ENCODE data around the gene MEAK7.
A peak's percentile ranks its signal among the peaks of the same experiment; 100 is the strongest.

MEAK7 gene

DNA sequence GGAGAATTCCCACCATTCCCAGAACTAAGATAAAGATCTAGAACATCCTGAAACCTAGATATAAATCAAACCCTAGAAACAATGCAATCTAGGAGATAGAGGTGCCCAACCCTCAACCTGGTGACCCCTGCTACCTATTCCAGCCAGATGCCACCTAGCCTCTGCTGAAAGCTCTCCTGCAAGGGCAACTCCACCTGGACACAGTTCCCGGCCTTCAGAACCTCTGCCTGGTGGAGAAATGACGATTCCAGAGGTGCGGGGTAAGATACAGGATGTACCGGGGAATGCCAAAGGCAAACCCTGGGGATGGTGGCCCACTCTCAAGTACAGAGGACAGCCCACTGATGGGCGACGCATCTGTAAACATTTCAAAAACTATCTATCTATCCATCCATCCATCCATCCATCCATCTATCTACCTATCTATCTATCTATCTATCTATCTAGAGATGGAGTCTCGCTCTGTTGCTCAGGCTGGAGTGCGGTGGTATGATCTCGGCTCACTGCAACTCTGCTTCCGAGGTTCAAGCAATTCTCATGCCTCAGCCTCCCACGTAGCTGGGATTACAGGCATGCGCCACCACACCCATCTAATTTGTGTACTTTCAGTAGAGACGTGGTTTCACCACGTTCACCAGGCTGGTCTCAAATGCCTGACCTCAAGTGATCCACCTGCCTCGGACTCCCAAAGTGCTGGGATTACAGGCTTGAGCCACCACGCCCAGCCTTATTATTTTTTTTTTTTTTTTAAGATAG lies 19.0 kb downstream of the MEAK7 start:
- no peak for FAIRE-seq

DNA sequence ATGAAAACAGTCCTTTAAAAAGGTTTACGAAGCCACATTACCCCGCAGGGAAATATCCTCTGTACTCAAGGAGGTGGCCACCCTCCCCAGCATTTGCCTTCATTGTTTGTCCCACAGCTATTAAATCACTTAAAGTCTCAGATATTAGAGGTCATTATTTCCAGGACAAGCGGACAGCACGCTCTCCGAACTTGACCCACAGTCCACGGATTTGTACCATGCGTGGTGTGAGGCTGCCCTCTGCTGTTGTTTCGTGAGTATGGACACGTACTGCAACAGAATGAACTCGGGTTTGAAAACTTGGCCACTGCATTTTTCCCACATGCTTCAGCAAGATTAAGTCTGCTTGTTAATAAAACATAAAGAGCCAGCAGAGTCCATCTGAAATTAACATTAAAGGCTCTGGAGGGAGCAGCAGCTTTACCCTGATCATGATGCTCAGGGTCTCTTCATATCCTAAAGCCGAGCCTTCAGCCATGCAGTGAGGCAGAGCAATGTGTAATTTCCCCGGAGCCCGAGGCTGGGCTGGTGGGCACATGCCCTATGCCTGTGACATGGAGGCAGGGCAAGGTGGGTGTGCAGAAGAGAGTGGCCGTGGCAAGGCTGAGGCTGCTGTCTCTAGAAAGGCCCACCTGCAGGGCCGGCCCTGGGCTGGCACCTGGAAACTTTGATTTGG lies 19.7 kb downstream of the MEAK7 start:
- FAIRE-seq = peak; percentile 62

GRCh38 chr16:84483882-84484565 lies 20.4 kb downstream of the MEAK7 start:
- no peak for FAIRE-seq

- no peak for FAIRE-seq
These were observed 21.2 kb downstream of the MEAK7 start for GRCh38 chr16:84482951-84483881.

DNA sequence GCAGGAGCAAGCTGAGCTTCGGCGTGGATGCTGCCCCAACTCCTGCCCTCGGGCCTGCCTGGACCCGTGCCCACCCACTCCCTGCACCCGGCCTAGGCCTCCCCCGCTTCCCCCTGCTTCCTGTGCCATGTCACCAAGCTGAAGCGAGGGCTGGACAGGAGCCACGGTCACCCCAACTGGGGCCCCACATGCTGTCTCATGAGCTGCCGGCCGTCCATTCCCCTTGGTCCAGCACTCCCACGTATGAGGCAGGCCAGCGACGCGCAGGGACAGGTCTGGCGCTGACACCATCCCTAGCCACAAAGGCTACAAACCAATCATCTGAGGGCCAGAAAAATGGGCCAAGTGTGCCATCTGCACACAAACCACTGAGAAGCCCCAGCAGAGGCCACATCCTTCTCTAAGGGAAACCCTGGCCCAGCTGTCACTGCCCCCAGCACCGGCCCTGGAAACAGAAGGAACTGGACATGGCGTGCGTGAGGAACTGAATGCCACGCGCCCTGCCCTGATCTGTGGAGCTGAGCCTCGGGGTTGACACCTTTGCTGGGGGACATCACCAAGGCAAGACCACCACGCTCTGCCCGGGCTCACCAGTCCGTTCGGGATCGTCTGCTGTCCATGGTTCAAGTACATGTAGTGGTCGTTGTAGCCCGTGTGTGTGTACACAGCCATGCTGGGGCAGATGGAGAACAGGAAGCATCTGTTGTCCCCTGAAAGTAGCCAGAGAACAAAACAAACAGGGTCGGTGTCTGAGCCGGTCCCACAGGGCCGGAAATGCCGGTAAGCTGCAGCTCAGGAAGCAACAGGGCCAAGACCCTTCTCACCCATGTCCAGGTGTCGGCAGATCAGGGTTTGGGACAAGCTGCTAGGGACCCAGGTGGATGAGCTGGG lies 22.2 kb downstream of the MEAK7 start:
- FAIRE-seq = no peak

DNA sequence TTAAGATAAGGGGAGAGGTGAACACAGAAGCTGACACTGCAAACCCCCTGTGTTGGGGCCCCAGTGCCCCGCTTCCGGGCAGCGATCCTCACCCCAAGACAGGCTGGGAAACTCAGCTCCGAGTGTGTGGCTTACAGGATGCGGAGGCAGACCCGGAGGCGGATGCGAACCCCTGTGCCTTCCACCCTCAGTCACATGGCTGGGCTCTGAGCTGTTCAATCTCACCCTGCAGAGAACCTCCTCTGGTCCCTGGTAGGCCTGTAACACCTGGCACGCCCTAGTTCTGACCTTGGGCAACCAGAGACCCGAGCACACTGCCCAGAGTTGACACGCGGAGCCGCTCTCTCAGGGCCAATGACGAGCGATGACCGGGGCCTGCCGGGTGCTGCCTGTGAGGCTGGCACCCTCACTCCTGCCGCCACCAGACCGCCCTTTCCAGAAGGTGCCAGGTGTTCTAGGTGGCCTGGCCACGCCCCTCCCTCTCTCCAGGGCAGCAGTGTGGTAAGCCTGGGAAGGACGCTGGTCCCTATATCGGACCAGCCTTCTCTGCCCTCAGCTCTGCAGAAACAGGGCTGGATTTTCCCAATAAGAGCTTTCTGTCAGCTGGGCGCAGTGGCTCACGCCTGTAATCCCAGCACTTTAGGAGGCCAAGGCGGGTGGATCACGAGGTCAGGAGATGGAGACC lies 23.3 kb downstream of the MEAK7 start:
- FAIRE-seq = no peak

DNA sequence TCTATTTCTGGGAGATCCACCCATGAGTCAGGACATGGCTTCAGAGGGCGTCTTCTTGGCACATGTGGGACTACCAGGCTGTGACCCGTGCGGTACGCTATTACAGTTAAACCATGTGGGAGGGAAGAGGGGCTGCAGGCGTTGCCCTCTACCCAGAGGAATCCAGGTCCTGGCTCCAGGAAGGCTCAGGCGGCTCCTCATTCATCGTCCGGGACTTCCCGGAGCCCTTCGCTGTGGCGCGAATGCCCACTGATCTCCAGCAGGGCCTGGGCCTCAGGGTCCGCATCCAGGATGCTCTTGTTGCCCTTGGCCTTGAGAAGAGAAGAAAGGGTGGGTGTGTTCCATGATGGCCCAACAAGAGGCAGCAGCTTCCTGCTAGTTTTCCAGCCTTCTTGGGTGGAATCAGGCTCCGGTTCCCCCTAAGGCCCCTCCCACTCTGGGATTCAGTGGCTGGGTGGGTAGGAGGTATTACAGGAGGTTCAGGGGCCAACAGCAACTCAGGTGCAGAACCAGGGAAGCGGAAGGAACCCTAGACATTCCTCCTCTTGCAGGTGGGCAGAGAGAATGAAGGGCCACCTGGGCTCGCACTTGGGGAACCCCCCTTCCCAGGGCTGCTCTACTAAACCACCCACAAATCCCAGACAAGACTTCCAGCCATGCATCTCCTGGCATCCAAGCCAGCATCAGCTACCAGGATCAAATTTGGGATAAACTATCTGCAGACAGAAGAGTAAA lies 24.6 kb downstream of the MEAK7 start:
- no peak for FAIRE-seq

GRCh38 chr16:84478172-84478947 lies 26.1 kb downstream of the MEAK7 start:
- FAIRE-seq = no peak

- no peak for FAIRE-seq
These were observed 26.8 kb downstream of the MEAK7 start for GRCh38 chr16:84477661-84478060.

GRCh38 chr16:84476401-84476800 lies 28.1 kb downstream of the MEAK7 start:
- no peak for FAIRE-seq

GRCh38 chr16:84475643-84476240 lies 28.7 kb downstream of the MEAK7 start:
- no peak for FAIRE-seq

- no peak for FAIRE-seq
These were observed 32.5 kb downstream of the MEAK7 start for GRCh38 chr16:84471966-84472365.

DNA sequence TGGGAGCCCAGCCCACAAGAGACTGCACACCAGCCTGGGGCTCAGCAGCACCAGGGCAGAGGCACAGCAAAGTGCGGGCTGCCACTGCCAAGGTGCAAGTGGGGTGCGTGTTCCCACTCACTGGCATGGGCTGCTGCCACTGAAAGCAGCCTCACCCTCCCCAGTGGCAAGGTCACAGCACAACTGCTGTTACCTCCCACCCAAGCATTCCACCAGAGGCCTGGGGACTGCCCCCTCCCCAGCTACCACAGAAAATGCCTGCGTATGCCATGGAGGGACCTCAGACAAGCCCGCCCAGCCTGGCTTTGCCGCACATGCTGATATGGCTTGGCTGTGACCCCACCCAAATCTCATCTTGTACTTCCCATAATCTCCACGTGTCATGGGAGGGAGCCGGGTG lies 33.1 kb downstream of the MEAK7 start:
- FAIRE-seq = no peak

- FAIRE-seq = no peak
These were observed 36.8 kb downstream of the MEAK7 start for GRCh38 chr16:84467709-84468108.

DNA sequence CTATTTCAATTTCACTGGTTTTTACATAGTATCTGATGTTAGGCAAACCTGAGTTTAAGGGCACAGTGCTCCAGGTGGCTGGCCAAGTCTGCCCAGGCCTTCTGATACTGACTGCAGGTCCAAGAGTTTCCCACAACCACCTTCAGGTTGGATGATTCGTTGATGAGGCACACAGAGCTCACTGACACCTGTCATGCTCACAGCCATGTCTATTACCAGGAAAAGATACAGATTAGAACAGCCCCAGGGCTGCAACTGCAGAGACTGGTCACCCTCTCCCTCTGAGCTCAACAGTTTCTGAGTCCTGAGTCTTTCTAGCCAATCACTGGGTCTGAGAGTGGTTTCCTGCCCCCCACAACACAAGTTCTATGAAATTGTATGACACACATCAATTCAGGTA lies 37.2 kb downstream of the MEAK7 start:
- FAIRE-seq = no peak

DNA sequence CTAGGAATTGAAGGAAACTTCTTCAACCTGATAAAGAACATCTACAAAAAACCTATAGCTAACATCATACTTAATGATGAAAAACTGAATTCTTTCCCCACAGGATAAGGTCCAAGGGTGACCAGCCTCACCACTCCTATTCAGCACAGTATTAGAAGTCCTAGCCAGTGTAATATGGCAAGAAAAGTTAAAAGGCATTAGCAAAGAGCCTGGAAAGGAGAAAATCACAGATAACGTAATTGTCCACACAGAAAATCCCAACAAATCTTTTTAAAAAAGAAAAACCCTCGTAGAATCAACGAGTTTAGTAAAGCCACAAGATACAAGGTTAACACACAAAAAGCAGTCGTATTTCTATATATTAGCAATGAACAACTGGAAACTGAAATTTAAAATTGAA lies 37.8 kb downstream of the MEAK7 start:
- FAIRE-seq = no peak

GRCh38 chr16:84465154-84465553 lies 39.3 kb downstream of the MEAK7 start:
- no peak for FAIRE-seq

- FAIRE-seq = no peak
These were observed 40.3 kb downstream of the MEAK7 start for GRCh38 chr16:84464116-84464515.

GRCh38 chr16:84463221-84463620 lies 41.2 kb downstream of the MEAK7 start:
- no peak for FAIRE-seq
